Stimulated activated CD4-positive, alpha-beta T cell treated with anti-CD3 and anti-CD28 coated beads, Interleukin-4, amount 100 ng/mL, for 4 hours (primary cell): Measurements from ENCODE around the gene SIM1.
A peak's percentile ranks its signal among the peaks of the same experiment; 100 is the strongest.

Source experiments
- DNase-seq, 2 experiments: peaks; one replicate each; pipeline ENCODE4 v3.0.0-alpha.2; 2020

Gene SIM1

GRCh38 chr6:100469101-100469859 lies 4.6 kb upstream of the SIM1 start:
- DNase-seq = no peak

DNA sequence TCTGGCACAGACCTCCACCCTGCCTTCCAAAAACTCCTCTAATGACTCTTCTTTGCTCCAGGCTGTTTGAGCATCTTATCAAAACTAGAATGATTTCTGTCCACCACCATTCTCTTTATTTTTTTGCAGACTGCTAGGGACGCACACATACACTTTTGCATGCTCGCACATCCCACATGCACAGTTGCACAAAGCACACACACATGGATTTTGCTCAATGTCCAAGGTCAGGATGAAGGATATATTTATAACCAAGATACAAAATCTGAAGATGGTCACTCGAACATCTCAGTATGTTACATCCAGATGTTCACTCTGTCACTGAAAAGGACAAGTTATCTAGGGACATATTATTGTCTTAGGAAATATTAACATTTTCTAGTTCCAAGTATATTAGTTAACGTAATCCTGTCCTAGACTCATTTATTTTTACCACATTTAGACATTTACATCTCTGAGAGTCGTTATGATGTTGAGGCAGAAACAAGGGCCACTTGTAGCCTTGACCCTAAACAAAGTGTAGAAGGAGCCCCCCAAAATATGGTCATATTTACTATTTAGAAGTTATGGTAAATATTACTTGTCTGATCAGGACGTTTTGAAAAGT lies 3.4 kb upstream of the SIM1 start:
- DNase-seq = no peak

DNA sequence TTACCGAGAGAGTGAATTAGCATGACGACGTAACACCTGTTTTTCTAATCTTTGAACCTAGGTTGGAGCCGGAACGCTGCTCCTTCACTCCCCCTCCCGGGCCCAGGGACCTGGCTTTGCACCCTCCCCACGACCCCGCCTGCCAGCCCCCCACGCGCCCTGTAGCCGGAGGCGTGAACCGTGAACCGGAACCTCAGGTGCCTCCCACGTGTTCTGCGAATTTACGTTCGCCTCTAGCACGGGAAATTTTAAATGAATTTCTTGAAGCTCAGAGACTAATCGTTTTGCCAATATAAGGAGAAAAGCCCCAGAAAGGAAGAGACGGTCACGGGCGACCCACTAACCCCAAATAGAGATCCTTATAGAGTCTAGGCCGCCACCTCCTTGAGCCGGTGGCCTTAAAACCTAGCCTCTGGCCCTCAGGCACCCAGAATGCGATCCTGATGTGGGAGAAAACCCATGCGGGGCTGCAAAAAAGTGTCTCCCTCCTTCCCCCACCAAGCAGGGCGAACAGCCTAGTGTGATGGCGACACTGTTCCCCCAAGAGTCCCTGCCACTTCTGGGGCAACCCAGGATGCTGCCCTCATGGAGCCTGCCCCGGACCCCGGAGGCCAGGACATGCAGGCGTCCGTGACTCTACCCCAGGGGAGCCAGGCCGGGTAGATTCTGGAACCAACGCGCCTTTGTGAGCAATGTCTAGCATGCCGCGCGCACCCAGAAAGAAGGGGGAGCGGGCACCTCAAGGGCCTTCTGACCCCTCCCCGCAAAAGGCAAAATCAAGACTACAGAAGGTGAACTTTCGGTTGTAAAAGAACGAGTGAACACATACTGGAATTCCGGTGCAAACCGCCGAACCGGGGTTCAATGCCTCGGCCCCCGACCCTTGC lies 2.7 kb upstream of the SIM1 start:
- peak in 1 of 2 experiments; percentile 10 for DNase-seq

DNA sequence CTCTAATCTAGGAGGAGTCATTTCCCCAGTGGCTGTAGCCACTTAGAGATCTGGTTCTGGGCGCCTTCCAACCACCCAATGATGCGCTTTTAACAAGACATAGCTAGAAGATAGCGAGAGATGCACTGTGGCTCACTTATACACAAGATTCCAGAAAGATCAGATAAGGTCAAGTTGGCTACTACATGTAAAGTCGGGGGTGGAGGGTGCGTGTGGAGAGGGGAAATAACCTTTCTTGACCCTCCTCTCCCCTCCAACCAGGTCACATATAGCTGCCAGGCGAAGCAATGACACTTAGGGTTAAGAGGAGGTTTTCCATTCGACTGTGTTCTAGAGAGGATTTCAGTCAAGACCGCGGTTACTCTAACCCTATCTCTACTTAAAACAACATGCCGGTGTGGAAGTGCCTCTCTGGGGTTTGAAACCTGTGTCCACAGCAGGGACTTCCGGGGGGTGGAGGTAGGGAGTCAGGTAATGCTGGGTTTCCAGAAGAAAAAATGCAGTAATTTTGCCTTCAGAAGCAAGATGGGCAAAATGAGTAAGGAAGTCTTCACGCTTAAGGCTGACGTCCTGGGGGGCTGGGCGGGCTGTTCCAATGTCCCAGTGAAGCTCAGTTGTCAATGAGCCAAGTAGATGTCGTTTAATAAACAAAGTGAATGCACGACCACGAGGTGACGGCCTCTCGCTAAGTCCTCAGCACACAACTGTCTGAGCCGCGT lies 1.8 kb upstream of the SIM1 start:
- no peak for DNase-seq

DNA sequence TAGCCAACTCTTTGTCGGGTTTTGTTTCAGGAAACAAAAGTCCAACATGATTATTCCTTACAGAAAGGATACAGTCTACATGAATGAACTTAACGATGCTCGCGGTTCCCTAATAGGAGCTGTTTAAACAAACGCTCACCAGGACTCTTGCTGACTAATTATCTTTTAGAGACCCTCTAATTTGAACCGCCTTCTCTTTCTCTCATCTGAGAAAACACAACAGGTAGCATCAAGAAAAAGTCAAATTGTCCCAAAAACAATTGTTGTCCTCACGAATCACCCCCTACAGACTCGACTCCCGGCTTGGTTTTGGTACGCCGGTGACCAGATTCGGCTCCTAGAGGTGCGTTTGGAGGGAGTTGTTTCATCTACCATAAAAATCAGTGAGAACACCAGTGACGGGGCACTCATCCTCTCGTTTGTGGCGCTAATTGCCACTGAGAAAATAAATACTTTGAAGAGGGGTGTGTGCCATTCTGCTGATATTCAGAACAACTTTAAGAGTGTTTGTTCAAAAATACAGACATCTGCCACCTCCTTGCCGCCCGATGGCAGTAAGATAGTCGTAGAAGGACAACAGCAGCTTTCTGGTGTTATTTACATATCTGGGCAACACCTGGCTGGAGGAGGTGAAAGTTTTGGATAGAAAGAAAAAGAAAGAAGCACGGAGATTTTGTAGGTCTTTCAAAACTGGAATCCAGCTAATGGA lies 1.1 kb upstream of the SIM1 start:
- no peak for DNase-seq

- no peak for DNase-seq
Measured at GRCh38 chr6:100464162-100464851, 414 bp downstream of the SIM1 start.

- DNase-seq = no peak
Measured at GRCh38 chr6:100463630-100464161, 1.0 kb downstream of the SIM1 start.

DNA sequence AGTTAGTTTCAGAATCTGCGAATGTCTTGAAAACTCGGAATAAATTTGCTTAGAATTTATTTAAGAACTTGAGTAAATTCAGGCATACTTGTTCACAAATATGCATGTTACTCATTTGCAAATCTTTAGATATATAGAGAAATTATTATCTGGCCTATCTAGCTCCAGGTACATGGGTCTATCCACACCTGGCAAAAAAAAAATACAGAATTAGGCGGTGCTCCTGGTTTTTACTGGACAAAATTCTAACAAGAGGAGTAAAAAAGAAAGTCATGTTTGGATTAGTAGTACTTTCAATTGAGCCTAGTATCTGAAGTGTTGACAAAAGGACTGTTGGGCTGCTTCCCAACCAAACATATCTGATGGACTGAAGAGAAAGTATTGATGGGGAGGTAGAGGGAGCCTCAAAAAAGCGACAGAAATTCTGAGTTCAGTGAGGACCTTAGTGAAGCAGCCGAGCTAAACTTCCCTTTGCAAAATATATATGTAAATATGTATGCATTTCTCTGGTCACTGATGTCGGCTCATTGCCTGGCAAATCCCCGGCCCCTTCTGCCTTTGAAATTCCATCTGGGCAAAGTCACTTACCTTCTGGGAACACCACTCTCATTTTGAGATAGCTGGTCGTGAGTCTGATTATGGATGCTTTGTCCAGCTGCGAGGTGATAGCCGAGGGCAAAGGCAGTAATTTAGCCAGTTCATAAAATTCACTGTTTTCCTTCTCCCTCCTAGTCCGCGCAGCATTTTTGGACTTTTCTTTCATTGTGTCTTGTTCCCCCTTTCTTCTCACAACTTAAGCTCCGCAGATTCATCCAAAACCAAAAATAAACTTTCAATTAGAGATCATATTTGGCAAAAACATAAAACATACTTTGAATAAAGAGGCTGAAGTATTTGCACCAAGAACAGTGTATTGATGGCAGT lies 1.8 kb downstream of the SIM1 start:
- no peak for DNase-seq

DNA sequence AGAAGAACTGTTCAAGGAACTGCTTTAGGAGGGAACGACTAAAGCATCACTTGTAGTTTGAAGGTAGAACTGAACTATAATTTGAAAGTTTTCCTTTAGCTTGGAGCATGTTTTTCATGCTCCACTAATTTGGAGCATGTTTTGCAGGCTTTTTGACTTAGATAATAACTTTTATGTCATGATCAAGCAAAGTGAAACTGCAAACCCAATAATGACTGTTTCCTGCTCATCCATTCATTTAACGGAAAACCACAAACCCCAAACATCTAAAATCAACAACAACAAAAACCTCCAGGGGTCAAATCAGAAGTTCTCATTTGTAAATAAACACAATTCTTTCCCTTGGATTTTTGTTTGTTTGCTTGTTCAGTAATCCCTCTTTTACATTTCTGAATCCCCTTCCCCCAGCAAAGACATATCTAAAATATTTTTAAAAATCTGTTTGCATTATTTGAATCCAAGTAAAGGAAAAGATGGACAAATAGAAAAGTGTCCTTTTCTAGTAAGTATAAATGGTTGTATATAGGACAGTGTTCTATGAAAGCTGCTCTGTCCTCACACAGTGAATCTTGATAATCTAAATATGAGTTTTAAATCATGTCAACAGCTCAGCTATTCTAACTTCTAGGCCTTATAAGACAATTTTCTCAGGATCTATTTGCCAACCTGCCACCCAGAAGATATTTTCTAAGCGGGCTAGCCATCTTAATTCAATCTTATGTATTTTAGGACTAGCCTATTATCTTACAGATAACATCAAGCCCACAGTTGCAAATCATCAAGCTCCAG lies 2.6 kb downstream of the SIM1 start:
- DNase-seq = no peak

GRCh38 chr6:100461278-100461916 lies 3.3 kb downstream of the SIM1 start:
- no peak for DNase-seq

- DNase-seq = no peak
Measured at GRCh38 chr6:100460650-100461204, 4.0 kb downstream of the SIM1 start.

- DNase-seq = no peak
Measured at GRCh38 chr6:100459592-100460184, 5.0 kb downstream of the SIM1 start.

DNA sequence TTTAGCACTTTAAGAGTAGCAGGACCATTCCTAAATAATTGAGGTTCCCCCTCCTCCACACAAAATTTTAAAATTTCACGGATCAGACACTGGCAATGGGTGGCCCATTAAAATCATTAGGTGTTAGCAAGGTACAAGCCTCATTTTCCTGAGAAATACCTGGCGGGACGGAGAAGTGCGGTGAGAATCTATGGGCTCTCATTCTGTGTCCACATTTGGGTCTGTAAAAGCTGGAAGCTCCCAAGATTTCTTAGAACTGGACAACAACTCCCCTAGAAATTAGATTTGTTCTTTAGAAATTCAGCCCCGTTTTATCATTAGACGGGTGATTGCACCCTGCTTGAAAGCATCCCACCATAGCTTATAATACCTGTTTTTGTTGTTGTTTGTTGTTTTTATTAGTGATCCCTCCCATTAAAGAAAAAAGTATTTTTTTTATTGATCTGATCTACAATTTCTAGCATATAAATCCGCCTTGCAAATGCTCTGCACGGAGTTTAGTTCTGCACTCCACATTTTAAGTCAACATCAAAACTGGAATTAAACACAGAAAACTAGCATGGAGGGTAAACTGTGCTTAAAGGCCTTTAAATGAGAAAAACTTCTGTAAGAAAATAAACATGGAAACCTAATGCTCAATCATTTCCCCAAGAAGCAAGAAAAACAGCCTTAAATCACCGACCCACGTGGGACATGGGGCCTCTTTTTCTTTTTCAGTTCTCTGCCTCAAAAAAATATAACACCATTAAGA lies 5.7 kb downstream of the SIM1 start:
- DNase-seq = no peak

- no peak for DNase-seq
Measured at GRCh38 chr6:100457311-100457990, 7.3 kb downstream of the SIM1 start.

DNA sequence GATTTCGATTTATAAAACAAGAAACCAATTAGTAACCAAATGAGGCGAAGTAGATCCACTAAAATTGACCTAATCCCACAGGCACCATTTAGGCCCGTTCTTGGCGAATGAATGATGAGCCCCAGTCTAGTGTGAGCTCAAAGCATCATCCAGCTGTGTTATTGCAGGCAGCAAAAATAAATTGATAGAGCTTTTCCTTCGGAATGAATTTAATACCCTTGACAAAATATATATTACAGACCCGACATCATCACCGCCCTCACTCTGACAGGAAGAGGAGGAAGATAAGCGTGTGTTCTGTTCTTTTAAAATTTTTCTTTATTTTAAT lies 7.8 kb downstream of the SIM1 start:
- DNase-seq = no peak

GRCh38 chr6:100456141-100456907 lies 8.4 kb downstream of the SIM1 start:
- DNase-seq = no peak
